SH-SY5Y (cell line): Measurements from ENCODE around the gene KCNJ6.

ENCODE experiments used
- GATA2 ChIP-seq: IDR thresholded peaks from 2 replicates; pipeline ENCODE4 v1.6.1; 2011; ENCODE audit warnings: mild to moderate bottlenecking, low read depth, low read length
- GATA3 ChIP-seq: IDR thresholded peaks from 2 replicates; pipeline ENCODE4 v1.6.1; 2011; ENCODE audit warnings: low read depth, mild to moderate bottlenecking, low read length, moderate library complexity

Gene KCNJ6

DNA sequence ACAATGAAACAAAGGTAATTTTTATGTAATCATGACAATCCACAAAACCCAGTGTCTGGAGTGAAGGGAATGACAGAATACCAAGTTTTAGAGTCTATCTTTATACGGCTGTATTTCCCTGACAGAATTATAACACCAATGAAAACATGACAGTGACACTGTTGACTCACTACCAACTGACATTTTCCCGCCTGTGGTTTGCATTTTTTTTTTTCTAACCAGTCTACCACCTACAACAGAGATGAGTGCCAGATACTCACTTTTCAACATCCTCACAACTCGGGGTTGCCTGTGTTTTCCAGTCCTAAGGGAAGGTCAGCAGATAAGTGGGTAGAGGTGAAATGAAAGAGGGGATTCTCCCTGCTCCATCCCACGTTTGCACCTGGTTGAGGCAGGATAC is 118.9 kb downstream of the KCNJ6 start:
- TF ChIP-seq GATA3 (no peak), GATA2 (no peak)

DNA sequence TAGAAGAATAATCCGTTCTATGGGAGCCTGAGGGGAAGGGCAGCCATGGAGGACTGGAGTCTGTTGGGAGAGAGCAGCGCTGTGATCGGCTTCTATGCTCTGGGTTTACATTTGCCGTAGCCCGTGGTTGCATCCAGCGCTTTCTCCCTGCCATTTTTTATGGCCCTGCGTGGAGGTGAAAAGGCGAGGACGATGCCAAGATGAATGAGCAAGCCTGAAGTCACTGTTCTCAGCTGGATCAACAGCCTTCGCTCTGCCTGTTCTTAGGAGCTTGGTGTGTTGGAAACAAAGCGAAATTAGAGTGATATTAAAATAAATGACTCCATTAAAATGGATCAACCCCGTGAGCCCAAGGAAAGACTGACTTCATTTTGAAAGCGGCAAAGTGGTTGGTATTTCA is 120.2 kb downstream of the KCNJ6 start:
- TF ChIP-seq GATA2 (no peak), GATA3 (no peak)

DNA sequence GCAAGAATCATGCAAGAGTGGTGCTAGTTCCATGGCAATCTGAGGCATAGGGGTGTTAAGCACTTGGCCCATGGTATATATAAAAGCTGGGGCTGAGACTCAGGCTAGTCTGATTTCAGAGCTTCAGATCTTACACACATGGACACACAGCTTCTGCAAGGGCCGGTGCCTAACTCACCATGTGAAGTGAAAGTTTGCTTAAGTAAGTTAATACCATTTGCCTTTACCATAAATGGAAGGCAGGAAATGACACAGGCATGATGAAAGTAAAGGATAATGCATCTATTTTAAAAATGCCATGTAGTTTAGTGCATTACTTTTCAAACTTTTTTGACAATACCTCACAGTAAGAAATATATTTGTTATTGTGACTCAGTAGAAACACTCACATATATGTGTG is 122.6 kb downstream of the KCNJ6 start:
- TF ChIP-seq GATA3 (no peak), GATA2 (no peak)

DNA sequence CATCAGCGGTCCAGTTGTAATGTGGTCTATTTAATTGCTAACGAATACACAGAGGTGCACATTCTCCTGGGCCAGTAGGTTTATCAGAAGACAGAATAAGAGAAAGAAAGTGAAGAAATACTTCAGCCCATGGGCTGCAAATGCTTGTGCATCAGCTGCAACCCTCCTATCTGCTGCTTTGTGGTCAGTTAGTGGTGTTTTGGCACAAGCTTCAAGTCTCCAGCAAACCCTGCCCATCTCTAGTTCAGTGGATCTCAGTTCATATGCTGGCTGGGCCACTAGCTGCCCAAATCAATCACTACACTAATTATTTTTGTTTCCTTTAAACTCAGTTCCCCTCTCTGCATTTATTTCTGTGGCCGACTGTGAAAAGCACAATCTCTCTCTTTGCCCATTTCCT is 124.2 kb downstream of the KCNJ6 start:
- TF ChIP-seq GATA3 (no peak), GATA2 (no peak)

DNA sequence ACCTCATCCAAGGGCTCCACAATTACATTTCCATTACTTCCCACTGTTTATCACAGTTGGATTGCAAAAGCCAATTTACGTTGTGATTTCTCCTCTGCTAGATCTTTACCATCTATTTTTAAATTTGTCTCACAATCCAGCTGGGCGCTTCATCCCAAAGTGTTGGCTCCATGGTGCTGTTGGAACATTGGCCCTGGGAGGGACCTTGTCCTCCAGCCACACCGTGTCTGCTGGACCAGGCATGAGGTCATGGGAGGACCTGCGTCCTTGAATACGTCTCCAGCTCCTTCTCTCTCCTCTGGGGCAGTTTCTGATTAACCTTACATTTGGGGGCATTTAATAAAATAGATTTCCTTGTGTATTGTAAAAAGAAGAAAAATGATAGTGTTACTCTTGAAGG is 125.4 kb downstream of the KCNJ6 start:
- TF ChIP-seq GATA3 (no peak), GATA2 (no peak)

DNA sequence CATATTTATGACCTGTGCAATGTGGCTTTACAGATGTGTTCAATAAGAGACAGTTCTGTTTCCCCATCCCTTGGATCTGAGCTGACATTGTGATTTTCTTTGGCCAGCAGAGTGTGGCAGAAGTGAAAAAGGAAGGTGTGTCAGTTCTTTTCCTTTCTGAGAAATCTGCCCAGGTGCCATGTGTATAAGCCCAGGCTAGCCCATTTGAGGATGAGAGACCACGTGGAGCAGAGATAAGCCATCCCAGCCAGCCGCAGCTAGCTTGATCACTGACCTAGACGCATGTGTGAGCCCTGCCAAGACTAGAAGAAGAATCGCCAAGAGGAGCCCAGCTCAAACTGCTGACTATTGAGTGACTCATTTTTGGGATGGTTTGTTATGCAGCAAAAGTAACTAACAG is 127.8 kb downstream of the KCNJ6 start:
- TF ChIP-seq GATA2 (no peak), GATA3 (no peak)

DNA sequence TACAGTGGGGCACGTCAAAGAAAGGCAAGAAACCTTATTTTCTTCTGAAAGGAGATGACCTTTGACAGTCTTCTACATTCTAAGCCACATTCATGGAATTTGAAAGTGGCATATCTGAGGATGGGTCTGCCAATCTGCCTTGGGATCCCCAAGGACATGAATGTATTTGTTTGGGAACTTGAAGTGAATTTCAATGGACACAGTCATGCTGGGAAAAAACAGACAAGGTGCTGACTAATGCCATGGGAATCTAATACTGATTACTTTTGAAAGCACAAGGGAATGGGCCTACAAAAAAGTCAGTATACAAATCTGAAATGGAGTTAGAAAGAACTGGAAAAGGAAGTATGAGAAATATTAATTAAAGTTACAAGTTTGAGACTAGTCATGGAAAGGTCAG is 128.8 kb downstream of the KCNJ6 start:
- TF ChIP-seq GATA2 (no peak), GATA3 (no peak)

DNA sequence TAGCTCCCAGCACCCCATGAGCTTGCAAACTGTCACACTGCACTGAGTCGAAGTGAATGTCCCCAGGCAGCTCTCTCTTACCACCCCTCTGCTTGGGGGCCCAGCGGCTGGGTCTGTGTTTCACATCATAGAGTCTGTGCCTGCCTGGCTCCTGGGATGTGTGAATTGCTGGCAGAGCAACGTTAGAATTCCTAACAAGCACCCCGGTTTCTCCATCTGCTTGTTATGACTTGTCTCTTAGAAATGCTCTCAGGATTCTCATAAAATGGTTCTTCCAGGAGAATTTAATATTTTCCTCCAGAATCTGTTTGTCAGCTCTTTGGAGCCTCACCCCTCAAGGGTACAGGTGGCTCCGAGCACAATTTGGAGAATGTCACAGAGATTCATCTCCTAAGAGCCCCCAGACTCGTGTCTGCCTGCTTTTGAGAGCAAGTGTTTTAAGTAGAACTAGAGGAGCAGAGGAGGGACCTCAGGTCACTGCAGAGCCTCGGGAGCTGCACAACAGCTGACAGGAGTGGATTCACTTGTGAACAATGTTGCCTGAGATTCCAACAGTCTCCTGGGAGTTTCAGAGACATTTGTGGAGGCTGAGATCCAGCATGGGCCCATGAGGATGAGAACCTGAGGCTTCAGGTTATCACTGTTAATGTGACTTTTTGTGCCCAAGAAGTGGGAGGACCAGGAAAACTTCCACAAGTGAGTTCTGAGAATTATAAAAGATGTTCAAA is 131.5 kb downstream of the KCNJ6 start:
- TF ChIP-seq GATA3: no peak
- no peak for TF ChIP-seq GATA2

DNA sequence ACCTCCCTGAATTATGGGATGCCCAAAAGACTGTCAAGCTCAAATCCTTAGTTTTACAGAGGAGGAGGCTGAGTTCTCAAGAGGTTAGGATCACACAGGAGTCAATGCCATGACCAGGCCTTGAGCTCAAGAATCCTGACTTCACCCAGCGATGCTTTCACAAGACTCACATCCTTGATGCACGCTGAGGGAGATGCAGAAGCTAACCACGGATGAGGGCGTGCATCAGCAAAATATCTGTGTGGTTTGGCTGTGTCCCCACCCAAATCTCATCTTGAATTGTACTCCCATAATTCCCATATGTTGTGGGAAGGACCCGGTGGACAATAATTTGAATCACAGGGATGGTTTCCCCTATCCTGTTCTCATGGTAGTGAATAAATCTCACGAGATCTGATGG is 133.2 kb downstream of the KCNJ6 start:
- TF ChIP-seq GATA3 (no peak), GATA2 (no peak)

DNA sequence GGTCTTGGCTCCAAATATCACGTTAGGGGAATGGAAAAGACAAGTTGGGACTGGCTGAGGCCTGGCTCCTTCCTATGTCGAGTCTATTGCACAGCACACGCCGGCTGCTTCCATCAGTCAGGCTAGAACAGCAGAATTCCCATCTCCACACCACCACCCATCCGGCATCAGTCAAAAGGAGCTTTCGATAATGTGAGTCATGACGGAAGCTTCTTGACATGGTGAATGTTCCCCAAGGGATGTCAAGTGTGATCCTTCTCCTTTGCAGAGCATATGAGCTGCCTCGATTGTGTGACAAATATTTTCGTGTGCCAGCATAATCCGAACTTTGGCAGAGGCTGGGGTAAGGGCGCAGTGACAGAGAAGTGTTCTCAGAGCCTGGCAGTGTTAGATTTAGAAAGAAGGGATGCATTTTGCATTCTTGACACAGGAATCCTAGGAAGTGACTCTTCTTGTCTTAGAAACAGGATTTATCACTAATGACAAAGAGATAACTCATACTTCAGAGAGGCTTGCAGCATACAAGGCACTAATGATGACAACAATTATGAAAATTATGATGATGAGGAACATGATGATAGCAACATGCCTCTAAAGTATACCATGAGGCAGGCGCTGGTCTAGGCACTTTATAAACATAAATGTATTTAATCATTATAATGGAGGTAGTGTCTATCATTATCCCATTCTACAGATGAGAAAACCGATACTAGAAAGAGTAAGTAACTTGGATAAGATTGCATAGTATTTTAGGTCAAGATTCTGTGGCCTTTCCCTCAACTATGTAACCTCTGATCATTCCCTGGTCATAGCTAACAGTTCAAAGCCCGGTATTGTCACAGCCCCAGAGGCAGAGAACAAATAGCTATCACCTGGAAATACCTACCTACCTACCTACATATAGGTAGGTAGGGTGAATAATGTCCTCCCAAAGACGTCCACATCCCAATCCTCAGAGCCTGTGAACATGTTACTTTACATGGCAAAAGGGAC is 135.0 kb downstream of the KCNJ6 start:
- TF ChIP-seq GATA2 (no peak), GATA3 (no peak)

DNA sequence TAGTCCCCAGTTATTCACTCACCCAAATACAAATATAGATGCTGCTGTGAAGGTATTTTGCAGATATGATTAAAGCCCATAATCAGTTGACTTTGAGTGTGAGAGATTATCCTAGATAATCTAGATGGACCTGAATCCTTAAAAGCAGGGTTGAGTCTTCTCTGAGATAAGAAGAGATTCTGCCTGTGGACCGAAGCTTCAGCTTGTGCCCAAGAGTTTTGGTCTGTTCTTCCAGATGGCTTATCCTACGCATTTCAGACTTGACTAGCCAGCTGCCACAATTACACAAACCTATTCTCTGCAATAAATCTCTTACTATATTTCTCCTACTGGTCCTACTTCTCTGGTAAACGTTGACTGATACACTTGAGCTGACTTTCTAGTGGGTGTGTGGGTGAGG is 145.1 kb downstream of the KCNJ6 start:
- no peak for TF ChIP-seq GATA3
- no peak for TF ChIP-seq GATA2

DNA sequence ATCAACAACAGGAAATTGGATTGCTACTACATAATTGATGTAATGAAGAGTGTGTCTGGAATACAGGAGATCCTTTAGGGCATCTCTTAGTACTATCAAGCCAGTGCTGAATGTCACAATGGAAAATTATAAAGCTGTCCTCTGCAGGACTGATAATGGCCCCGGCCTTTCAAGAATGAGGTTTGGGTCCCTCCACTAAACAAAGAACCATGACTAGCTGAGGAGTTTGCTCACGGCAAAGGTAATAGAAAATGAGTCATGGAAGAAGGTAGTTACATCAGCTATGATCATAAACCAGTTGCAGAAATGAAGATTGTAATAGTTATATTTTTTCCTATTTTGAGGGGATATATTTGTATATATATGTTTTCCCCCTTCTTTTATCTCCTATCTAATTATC is 145.8 kb downstream of the KCNJ6 start:
- TF ChIP-seq GATA2 (no peak), GATA3 (no peak)

DNA sequence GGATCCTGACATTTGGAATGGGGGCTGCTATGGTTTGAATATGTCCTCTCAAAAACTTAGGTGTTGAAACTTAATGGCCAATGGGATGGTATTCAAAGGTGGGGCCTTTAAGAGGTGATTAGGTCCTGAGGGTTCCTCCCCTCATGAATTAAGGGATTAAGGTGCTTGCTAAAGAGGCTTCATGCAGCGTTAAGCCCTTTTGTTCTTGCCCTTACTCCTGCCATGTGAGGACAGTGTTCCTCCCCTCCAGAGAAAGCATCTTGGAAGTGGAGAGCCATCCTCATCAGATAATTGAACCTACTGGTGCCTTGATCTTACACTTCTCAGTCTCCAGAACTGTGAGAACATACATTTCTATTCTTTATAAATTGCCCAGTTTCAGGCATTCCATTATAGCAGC is 146.6 kb downstream of the KCNJ6 start:
- TF ChIP-seq GATA3 (no peak), GATA2 (no peak)

DNA sequence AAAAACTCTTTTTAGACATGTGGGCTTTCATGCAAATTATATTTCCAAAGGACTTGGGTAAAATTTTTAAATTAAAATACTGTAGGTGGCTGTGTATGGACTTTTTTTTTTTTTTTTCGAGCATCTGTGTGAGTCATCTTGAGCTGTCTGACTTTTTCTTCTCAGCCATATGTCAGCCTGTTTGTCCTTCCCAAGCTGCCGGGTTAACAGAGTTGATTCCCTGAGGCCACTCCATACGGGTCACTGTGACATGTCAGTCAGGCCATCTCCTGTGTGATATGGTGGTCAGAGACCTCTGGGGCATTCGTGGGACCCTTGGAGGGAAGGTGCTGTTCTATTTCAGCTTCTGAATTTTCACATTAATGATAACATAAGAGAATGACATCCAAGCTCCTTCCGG is 148.3 kb downstream of the KCNJ6 start:
- no peak for TF ChIP-seq GATA2
- no peak for TF ChIP-seq GATA3

DNA sequence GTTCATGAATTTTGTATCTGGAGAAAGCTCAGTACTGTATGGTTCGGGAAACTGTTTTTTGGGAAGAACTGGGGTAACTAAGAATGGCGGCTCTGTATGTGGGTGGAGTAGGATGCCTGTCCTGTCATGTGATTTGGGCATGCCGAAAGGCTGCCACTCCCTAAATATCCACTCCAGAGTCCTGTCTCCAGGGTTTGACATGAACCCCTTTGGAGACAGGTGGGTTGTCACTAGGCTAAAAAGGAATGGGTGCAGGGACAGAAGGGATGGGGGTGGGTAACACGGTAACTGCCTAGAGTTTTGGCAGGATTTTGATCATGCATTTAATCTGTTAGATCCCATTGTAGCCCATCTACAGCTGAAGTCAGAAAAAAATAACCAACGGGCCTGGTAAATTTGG is 150.1 kb downstream of the KCNJ6 start:
- TF ChIP-seq GATA3 (no peak), GATA2 (no peak)
